ENCODE data around the gene SZT2. TPM values are rescaled to one million over a fixed set of nuclear protein-coding genes. Genes with fewer than 3 reads are reported as not detected.

The SZT2 gene
- total and polyA plus RNA-seq, 12 donors, result 8.6 to 44.0 (median 26.0) TPM

GRCh38 chr1:43345120-43345519 is 44.6 kb upstream of the SZT2 start:
- intact Hi-C loops (cut with DNase I), result loop anchor here in 3 of 10 donors (5.0 kb wide), 3 partner anchors 43 to 108 kb away; partner anchors contain the start of gene TIE1 (in 1 of the 3)
- 35 to 45% methylated on average over 3 of the region's 3 CpGs for WGBS, 2 donors
- no peak overlapping the region for H3K4me3 ChIP-seq
- TF ChIP-seq, protein P1, sequence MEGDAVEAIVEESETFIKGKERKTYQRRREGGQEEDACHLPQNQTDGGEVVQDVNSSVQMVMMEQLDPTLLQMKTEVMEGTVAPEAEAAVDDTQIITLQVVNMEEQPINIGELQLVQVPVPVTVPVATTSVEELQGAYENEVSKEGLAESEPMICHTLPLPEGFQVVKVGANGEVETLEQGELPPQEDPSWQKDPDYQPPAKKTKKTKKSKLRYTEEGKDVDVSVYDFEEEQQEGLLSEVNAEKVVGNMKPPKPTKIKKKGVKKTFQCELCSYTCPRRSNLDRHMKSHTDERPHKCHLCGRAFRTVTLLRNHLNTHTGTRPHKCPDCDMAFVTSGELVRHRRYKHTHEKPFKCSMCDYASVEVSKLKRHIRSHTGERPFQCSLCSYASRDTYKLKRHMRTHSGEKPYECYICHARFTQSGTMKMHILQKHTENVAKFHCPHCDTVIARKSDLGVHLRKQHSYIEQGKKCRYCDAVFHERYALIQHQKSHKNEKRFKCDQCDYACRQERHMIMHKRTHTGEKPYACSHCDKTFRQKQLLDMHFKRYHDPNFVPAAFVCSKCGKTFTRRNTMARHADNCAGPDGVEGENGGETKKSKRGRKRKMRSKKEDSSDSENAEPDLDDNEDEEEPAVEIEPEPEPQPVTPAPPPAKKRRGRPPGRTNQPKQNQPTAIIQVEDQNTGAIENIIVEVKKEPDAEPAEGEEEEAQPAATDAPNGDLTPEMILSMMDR (IDR thresholded peaks at IDR 0.05), result no peak
- no peaks in the 10 kb centered on the region for H3K9me3 ChIP-seq
- ATAC-seq (peak in 6 of 8 donors; percentile 13 to 43 (median 32)), DNase-seq (peak in 1 of 2 donors; percentile 48)
- peaks cover 10 to 64% (median 28%) of the 10 kb centered on the region in 9 donors for H3K4me1 ChIP-seq
- no peaks in the 10 kb centered on the region for H3K36me3 ChIP-seq
- H3K27ac ChIP-seq, result peak overlapping the region; percentile 79 to 98 (median 88)
- no peaks in the 10 kb centered on the region for H3K27me3 ChIP-seq

GRCh38 chr1:43346636-43347035 is 43.1 kb upstream of the SZT2 start:
- no peaks in the 10 kb centered on the region for H3K9me3 ChIP-seq
- H3K4me3 ChIP-seq, result no peak overlapping the region
- peaks cover 10 to 66% (median 28%) of the 10 kb centered on the region in 9 donors for H3K4me1 ChIP-seq
- TF ChIP-seq, protein P1 (IDR thresholded peaks at IDR 0.05), result no peak
- no peaks in the 10 kb centered on the region for H3K36me3 ChIP-seq
- H3K27me3 ChIP-seq, result no peaks in the 10 kb centered on the region
- intact Hi-C loops (cut with DNase I), result loop anchor here in 3 of 10 donors (5.0 kb wide), 3 partner anchors 44 to 109 kb away; partner anchors contain the start of gene TIE1 (in 1 of the 3)
- ATAC-seq, result no peak
- 79 to 82% methylated on average over 5 of the region's 5 CpGs for WGBS, 2 donors
- H3K27ac ChIP-seq, result peak overlapping the region in 9 of 10 donors; percentile 80 to 98 (median 89)
- DNase-seq, result no peak

GRCh38 chr1:43348343-43348808 is 41.3 kb upstream of the SZT2 start:
- Histone ChIP-seq H3K27me3 (no peaks in the 10 kb centered on the region), H3K4me1 (peaks cover 10 to 63% (median 26%) of the 10 kb centered on the region in 9 donors), H3K4me3 (peak overlapping the region; percentile 8 to 67 (median 59)), H3K9me3 (no peaks in the 10 kb centered on the region), H3K27ac (peak overlapping the region; percentile 85 to 98 (median 91)), H3K36me3 (no peaks in the 10 kb centered on the region)
- intact Hi-C loops (cut with DNase I), result loop anchor here in 3 of 10 donors (5.0 kb wide), 3 partner anchors 46 to 111 kb away; partner anchors contain the start of gene TIE1 (in 1 of the 3)
- TF ChIP-seq, protein P1 (IDR thresholded peaks at IDR 0.05), result no peak
- ATAC-seq (peak; percentile 2 to 17 (median 6)), DNase-seq (no peak)
- WGBS, 2 donors, result 13 to 19% methylated on average over 22 of the region's 22 CpGs

DNA sequence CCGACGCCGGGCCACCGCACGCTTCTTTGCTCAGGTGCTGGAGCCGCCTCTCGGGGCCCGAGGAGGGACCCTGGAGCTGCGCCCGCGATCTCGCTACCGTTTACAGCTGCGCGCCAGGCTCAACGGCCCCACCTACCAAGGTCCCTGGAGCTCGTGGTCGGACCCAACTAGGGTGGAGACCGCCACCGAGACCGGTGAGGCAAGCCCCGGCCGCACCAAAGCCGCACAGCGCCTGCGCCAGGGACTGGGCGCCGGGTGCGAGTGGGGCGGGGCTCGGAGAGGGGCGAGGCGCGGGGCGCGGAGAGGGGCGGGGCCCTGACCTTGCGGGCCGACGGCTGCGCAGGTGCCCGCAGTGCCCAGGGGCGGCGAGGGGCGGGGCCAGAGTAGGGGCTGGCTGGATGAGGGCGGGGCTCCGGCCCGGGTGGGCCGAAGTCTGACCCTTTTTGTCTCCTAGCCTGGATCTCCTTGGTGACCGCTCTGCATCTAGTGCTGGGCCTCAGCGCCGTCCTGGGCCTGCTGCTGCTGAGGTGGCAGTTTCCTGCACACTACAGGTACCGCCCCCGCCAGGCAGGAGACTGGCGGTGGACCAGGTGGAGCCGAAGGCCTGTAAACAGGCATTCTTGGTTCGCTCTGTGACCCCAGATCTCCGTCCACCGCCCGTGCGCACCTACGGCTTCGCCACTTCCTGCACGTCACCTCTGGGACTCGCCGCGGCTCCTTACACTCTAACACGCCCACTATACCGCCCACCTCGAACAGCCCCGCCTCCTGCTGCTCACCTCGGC is 40.7 kb upstream of the SZT2 start:
- peak; percentile 84 to 95 (median 90) for ATAC-seq
- peak overlapping the region; percentile 85 to 98 (median 91) for H3K27ac ChIP-seq
- peak; percentile 87 for DNase-seq
- H3K4me3 ChIP-seq, result peak overlapping the region; percentile 8 to 67 (median 59)
- H3K36me3 ChIP-seq, result no peaks in the 10 kb centered on the region
- peaks cover 4 to 57% (median 22%) of the 10 kb centered on the region in 9 donors for H3K4me1 ChIP-seq
- H3K9me3 ChIP-seq, result no peaks in the 10 kb centered on the region
- intact Hi-C loops (cut with DNase I), result loop anchor here in 3 of 10 donors (5.0 kb wide), 3 partner anchors 47 to 112 kb away; partner anchors contain the start of gene TIE1 (in 1 of the 3)
- H3K27me3 ChIP-seq, result no peaks in the 10 kb centered on the region
- TF ChIP-seq, protein P1 (IDR thresholded peaks at IDR 0.05), result peak in 1 of 9 donors; percentile 11
- 1 to 5% methylated on average over 71 to 72 of the region's 72 CpGs for WGBS, 2 donors

Data from heart right ventricle (tissue), 16 donors.